GM23338 (cell line): ENCODE data around the gene HPX. TPM values are rescaled to one million over a fixed set of nuclear protein-coding genes. Genes with fewer than 3 reads are reported as not detected.

Experiments
- ATAC-seq: fragments of 200-7000 bp; cut with Tn5 transposase; 3 replicates; pipeline ENCODE4 v1.9.1; 2020
- DNase-seq: peaks from one replicate; pipeline ENCODE4 v3.0.0-alpha.2; 2015; ENCODE audit warnings: low spot score
- H2AFZ ChIP-seq: fragments of 200-600 bp; sonication (generic); 2 replicates; pipeline ENCODE4 v1.8.0; 2016; ENCODE audit warnings: antibody characterized with exemption, mild to moderate bottlenecking, moderate library complexity
- H3F3A ChIP-seq: fragments of 200-600 bp; sonication (generic); replicated peaks from 2 replicates; pipeline ENCODE4 v1.8.0; 2017; ENCODE audit warnings: antibody characterized with exemption, mixed run types, low read depth
- H3K27ac ChIP-seq: fragments of 200-600 bp; sonication (generic); 2 replicates; pipeline ENCODE4 v1.6.1; 2016; ENCODE audit warnings: low read depth
- H3K27me3 ChIP-seq: fragments of 200-600 bp; sonication (generic); 2 replicates; pipeline ENCODE4 v1.8.0; 2016; ENCODE audit warnings: mild to moderate bottlenecking, mixed run types, moderate library complexity; ENCODE audit not compliant: insufficient read depth
- H3K36me3 ChIP-seq: fragments of 200-600 bp; sonication (generic); 2 replicates; pipeline ENCODE4 v1.8.0; 2016; ENCODE audit warnings: mild to moderate bottlenecking; ENCODE audit not compliant: insufficient read depth
- H3K4me1 ChIP-seq: fragments of 200-600 bp; sonication (generic); 2 replicates; pipeline ENCODE4 v1.8.0; 2016; ENCODE audit warnings: mild to moderate bottlenecking, moderate library complexity; ENCODE audit not compliant: insufficient read depth
- H3K4me2 ChIP-seq: fragments of 200-600 bp; sonication (generic); 2 replicates; pipeline ENCODE4 v1.7.1; 2017; ENCODE audit warnings: mixed run types
- H3K4me3 ChIP-seq: fragments of 200-600 bp; sonication (generic); 2 replicates; pipeline ENCODE4 v1.6.1; 2016; ENCODE audit warnings: mixed run types
- H3K79me2 ChIP-seq: fragments of 200-600 bp; sonication (generic); replicated peaks from 2 replicates; pipeline ENCODE4 v1.8.0; 2017; ENCODE audit warnings: mild to moderate bottlenecking; ENCODE audit not compliant: insufficient read depth
- H3K9me2 ChIP-seq: fragments of 200-600 bp; sonication (generic); 2 replicates; pipeline ENCODE4 v1.8.0; 2017; ENCODE audit not compliant: insufficient read depth
- H4K20me1 ChIP-seq: fragments of 200-600 bp; sonication (generic); replicated peaks from 2 replicates; pipeline ENCODE4 v1.8.0; 2017; ENCODE audit warnings: mild to moderate bottlenecking; ENCODE audit not compliant: insufficient read depth
- H3K27ac Mint-ChIP-seq: 2 replicates; pipeline ENCODE4 v1.8.0; 2020; ENCODE audit warnings: inconsistent platforms, mild to moderate bottlenecking, moderate library complexity, mixed read lengths
- H3K27me3 Mint-ChIP-seq: 3 replicates; pipeline ENCODE4 v1.8.0; 2022; ENCODE audit warnings: low read depth, mild to moderate bottlenecking, moderate library complexity, mixed read lengths, inconsistent platforms; ENCODE audit not compliant: insufficient read depth, poor library complexity
- H3K36me3 Mint-ChIP-seq: 3 replicates; pipeline ENCODE4 v1.8.0; 2021; ENCODE audit warnings: low read depth, mild to moderate bottlenecking, inconsistent platforms, moderate library complexity, mixed read lengths
- H3K4me1 Mint-ChIP-seq: 3 replicates; pipeline ENCODE4 v1.8.0; 2020; ENCODE audit warnings: mild to moderate bottlenecking, inconsistent platforms, mixed read lengths
- H3K4me3 Mint-ChIP-seq: 3 replicates; pipeline ENCODE4 v1.8.0; 2021; ENCODE audit warnings: moderate library complexity, mild to moderate bottlenecking, inconsistent platforms, mixed read lengths
- H3K9me3 Mint-ChIP-seq: 3 replicates; pipeline ENCODE4 v1.8.0; 2020; ENCODE audit warnings: moderate library complexity, mild to moderate bottlenecking, inconsistent platforms, mixed read lengths
- CREB1 ChIP-seq: fragments of 250-450 bp; sonication (Bioruptor Pico); IDR thresholded peaks from 2 replicates; pipeline ENCODE4 v1.5.0; 2020; ENCODE audit warnings: low read depth, mild to moderate bottlenecking, moderate library complexity
- EZH2 ChIP-seq: fragments of 200-600 bp; sonication (generic); IDR thresholded peaks from one replicate; pipeline ENCODE4 v1.8.0; 2017; ENCODE audit warnings: antibody characterized with exemption, mild to moderate bottlenecking, low read depth; ENCODE audit not compliant: unreplicated experiment
- EZH2phosphoT487 ChIP-seq: fragments of 200-600 bp; sonication (generic); IDR thresholded peaks from one replicate; pipeline ENCODE4 v1.8.1; 2018; ENCODE audit warnings: antibody characterized with exemption; ENCODE audit not compliant: unreplicated experiment
- JUNB ChIP-seq: IDR thresholded peaks from one replicate; pipeline ENCODE4 v1.6.1; 2016; ENCODE audit warnings: antibody characterized with exemption; ENCODE audit not compliant: unreplicated experiment
- NANOG ChIP-seq: IDR thresholded peaks from 2 replicates; pipeline ENCODE4 v1.6.1; 2016; ENCODE audit warnings: antibody characterized with exemption, borderline replicate concordance
- POLR2AphosphoS5 ChIP-seq: IDR thresholded peaks from 2 replicates; pipeline ENCODE4 v1.6.1; 2016; ENCODE audit warnings: antibody characterized with exemption, low read depth
- STAT1 ChIP-seq: IDR thresholded peaks from one replicate; pipeline ENCODE4 v1.6.1; 2016; ENCODE audit warnings: antibody characterized with exemption; ENCODE audit not compliant: unreplicated experiment
- ZNF114 ChIP-seq: fragments of 250-450 bp; sonication (Bioruptor Pico); IDR thresholded peaks from 2 replicates; pipeline ENCODE4 v1.5.0; 2020; ENCODE audit warnings: mild to moderate bottlenecking, moderate library complexity
- ZNF331 ChIP-seq: fragments of 250-450 bp; sonication (Bioruptor Pico); IDR thresholded peaks from 2 replicates; pipeline ENCODE4 v1.5.0; 2020; ENCODE audit warnings: low read depth, mild to moderate bottlenecking, moderate library complexity
- polyA plus RNA-seq: library from polyadenylated mRNA; unstranded; fragments of >200 nt; fragmentation: Nextera tagmentation; extraction: Ambion mirVana; gene quantifications from 2 replicates; pipeline ENCODE4 v1.2.1, GENCODE V29; 2016
- total RNA-seq: library from RNA; depleted of rRNA; stranded (reverse); fragments of >200 nt; shearing (Covaris generic); gene quantifications from 2 replicates; pipeline ENCODE4 v1.2.3, GENCODE V29; 2014
- TF ChIP-seq, protein P1 (sequence below): IDR thresholded peaks from 2 replicates; pipeline ENCODE4 v1.6.1; 2016; ENCODE audit warnings: antibody characterized with exemption
- TF ChIP-seq, protein P2 (sequence below): fragments of 250-450 bp; sonication (Bioruptor Pico); IDR thresholded peaks from 2 replicates; pipeline ENCODE4 v1.5.0; 2020; ENCODE audit warnings: mild to moderate bottlenecking, moderate library complexity
- TF ChIP-seq, protein P3 (sequence below), 2 experiments: fragments of 200-600 bp in 1 of 2; sonication (generic) in 1 of 2; conservative IDR thresholded peaks; 2 replicates each; pipeline versions ENCODE4 v1.5.1 to v1.6.1; 2016 to 2017; ENCODE audit warnings: antibody characterized with exemption in 2 of 2, low read depth in 2 of 2, mild to moderate bottlenecking in 2 of 2, moderate library complexity in 1 of 2

Gene HPX
- total and polyA plus RNA-seq, 2 experiments from 2014 or later, result 0.47 to 0.63 TPM

DNA sequence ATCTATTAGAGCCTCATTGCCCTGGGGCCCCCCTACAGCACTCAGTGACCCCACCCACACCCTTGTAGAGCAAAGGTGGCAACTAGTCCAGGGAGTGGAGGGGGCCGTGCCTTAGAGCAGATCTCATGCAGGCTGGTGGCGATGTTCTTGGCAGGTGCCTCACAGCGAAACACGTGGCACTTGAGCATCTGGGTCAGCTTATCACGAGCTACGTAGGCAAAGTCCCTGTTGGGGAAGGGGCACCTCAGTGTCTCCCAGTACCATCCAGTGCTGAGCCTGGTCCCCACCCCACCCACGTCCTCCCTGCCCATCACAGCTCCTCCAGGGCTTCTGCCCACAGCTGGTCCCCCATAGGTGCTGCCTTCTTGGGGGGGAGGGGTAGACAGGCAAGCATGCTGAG lies 39.3 kb downstream of the HPX start (continued):
- TF ChIP-seq, protein P1, sequence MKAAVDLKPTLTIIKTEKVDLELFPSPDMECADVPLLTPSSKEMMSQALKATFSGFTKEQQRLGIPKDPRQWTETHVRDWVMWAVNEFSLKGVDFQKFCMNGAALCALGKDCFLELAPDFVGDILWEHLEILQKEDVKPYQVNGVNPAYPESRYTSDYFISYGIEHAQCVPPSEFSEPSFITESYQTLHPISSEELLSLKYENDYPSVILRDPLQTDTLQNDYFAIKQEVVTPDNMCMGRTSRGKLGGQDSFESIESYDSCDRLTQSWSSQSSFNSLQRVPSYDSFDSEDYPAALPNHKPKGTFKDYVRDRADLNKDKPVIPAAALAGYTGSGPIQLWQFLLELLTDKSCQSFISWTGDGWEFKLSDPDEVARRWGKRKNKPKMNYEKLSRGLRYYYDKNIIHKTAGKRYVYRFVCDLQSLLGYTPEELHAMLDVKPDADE, result no peak
- TF ChIP-seq JUNB (no peak), POLR2AphosphoS5 (no peak)

- ATAC-seq (no peak), DNase-seq (no peak)
- no peaks in the 10 kb centered on the region for H3K36me3 Mint-ChIP-seq
- no peak overlapping the region for H3K27ac Mint-ChIP-seq
- H3K9me3 Mint-ChIP-seq, result no peaks in the 10 kb centered on the region
- H3K27me3 Mint-ChIP-seq, result peaks cover 9% of the 10 kb centered on the region
- H3K4me3 Mint-ChIP-seq, result no peak overlapping the region
- H3K4me1 ChIP-seq, result peaks cover 5% of the 10 kb centered on the region; the same call in 1 of the 2 replicates
- H4K20me1 ChIP-seq, result no peaks in the 10 kb centered on the region
- H3K27ac ChIP-seq, result no peak overlapping the region
- H3K4me2 ChIP-seq, result no peak overlapping the region
- no peaks in the 10 kb centered on the region for H3K27me3 ChIP-seq
- H3K4me3 ChIP-seq, result no peak overlapping the region
- peaks cover 11% of the 10 kb centered on the region for H3K4me1 Mint-ChIP-seq
- H3K79me2 ChIP-seq, result no peaks in the 10 kb centered on the region
- no peaks in the 10 kb centered on the region for H3K36me3 ChIP-seq
- no peaks in the 10 kb centered on the region for H3K9me2 ChIP-seq
- no peaks in the 10 kb centered on the region for H3F3A ChIP-seq
- H2AFZ ChIP-seq, result no peak overlapping the region
- no peak for TF ChIP-seq ZNF114
- TF ChIP-seq EZH2phosphoT487, result no peak
- no peak for TF ChIP-seq ZNF331 (CRISPR knock-in tag)
- TF ChIP-seq, protein P2, sequence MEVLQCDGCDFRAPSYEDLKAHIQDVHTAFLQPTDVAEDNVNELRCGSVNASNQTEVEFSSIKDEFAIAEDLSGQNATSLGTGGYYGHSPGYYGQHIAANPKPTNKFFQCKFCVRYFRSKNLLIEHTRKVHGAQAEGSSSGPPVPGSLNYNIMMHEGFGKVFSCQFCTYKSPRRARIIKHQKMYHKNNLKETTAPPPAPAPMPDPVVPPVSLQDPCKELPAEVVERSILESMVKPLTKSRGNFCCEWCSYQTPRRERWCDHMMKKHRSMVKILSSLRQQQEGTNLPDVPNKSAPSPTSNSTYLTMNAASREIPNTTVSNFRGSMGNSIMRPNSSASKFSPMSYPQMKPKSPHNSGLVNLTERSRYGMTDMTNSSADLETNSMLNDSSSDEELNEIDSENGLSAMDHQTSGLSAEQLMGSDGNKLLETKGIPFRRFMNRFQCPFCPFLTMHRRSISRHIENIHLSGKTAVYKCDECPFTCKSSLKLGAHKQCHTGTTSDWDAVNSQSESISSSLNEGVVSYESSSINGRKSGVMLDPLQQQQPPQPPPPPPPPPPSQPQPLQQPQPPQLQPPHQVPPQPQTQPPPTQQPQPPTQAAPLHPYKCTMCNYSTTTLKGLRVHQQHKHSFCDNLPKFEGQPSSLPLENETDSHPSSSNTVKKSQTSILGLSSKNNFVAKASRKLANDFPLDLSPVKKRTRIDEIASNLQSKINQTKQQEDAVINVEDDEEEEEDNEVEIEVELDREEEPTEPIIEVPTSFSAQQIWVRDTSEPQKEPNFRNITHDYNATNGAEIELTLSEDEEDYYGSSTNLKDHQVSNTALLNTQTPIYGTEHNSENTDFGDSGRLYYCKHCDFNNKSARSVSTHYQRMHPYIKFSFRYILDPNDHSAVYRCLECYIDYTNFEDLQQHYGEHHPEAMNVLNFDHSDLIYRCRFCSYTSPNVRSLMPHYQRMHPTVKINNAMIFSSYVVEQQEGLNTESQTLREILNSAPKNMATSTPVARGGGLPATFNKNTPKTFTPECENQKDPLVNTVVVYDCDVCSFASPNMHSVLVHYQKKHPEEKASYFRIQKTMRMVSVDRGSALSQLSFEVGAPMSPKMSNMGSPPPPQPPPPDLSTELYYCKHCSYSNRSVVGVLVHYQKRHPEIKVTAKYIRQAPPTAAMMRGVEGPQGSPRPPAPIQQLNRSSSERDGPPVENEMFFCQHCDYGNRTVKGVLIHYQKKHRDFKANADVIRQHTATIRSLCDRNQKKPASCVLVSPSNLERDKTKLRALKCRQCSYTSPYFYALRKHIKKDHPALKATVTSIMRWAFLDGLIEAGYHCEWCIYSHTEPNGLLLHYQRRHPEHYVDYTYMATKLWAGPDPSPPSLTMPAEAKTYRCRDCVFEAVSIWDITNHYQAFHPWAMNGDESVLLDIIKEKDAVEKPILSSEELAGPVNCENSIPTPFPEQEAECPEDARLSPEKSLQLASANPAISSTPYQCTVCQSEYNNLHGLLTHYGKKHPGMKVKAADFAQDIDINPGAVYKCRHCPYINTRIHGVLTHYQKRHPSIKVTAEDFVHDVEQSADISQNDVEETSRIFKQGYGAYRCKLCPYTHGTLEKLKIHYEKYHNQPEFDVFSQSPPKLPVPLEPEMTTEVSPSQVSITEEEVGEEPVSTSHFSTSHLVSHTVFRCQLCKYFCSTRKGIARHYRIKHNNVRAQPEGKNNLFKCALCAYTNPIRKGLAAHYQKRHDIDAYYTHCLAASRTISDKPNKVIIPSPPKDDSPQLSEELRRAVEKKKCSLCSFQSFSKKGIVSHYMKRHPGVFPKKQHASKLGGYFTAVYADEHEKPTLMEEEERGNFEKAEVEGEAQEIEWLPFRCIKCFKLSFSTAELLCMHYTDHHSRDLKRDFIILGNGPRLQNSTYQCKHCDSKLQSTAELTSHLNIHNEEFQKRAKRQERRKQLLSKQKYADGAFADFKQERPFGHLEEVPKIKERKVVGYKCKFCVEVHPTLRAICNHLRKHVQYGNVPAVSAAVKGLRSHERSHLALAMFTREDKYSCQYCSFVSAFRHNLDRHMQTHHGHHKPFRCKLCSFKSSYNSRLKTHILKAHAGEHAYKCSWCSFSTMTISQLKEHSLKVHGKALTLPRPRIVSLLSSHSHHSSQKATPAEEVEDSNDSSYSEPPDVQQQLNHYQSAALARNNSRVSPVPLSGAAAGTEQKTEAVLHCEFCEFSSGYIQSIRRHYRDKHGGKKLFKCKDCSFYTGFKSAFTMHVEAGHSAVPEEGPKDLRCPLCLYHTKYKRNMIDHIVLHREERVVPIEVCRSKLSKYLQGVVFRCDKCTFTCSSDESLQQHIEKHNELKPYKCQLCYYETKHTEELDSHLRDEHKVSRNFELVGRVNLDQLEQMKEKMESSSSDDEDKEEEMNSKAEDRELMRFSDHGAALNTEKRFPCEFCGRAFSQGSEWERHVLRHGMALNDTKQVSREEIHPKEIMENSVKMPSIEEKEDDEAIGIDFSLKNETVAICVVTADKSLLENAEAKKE (CRISPR knock-in tag), result no peak
- TF ChIP-seq, protein P1, result no peak
- no peak for TF ChIP-seq STAT1
- no peak for TF ChIP-seq NANOG
- TF ChIP-seq EZH2, result no peak
- TF ChIP-seq, protein P3, sequence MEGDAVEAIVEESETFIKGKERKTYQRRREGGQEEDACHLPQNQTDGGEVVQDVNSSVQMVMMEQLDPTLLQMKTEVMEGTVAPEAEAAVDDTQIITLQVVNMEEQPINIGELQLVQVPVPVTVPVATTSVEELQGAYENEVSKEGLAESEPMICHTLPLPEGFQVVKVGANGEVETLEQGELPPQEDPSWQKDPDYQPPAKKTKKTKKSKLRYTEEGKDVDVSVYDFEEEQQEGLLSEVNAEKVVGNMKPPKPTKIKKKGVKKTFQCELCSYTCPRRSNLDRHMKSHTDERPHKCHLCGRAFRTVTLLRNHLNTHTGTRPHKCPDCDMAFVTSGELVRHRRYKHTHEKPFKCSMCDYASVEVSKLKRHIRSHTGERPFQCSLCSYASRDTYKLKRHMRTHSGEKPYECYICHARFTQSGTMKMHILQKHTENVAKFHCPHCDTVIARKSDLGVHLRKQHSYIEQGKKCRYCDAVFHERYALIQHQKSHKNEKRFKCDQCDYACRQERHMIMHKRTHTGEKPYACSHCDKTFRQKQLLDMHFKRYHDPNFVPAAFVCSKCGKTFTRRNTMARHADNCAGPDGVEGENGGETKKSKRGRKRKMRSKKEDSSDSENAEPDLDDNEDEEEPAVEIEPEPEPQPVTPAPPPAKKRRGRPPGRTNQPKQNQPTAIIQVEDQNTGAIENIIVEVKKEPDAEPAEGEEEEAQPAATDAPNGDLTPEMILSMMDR (conservative IDR thresholded peaks at IDR 0.05; ENCODE audit: low read depth in 2 of 2), result no peak
- TF ChIP-seq CREB1 (CRISPR knock-in tag), result no peak
Observed at GRCh38 chr11:6400431-6401345, 40.1 kb downstream of the HPX start.
